SK-N-SH treated with all-trans-retinoic acid at 6 μM for 48 hours (cell line): ENCODE data around the gene LAMB4.
A peak's percentile ranks its signal among the peaks of the same experiment; 100 is the strongest.

Experiments used
- ATAC-seq: fragments of 200-7000 bp; cut with Tn5 transposase; 3 replicates; pipeline ENCODE4 v1.9.1; 2020; ENCODE audit warnings: mild to moderate bottlenecking, moderate library complexity
- ARNTL ChIP-seq: fragments of 450-650 bp; formaldehyde crosslinking; IDR thresholded peaks from 2 replicates; pipeline ENCODE4 v1.5.0; 2020; ENCODE audit warnings: low read depth, mild to moderate bottlenecking, moderate library complexity, borderline replicate concordance
- BACH2 ChIP-seq: fragments of 250-450 bp; sonication (Bioruptor Pico); IDR thresholded peaks from 2 replicates; pipeline ENCODE4 v1.9.0; 2021; ENCODE audit warnings: mild to moderate bottlenecking, borderline replicate concordance
- CREB5 ChIP-seq: fragments of 250-450 bp; sonication (Bioruptor Pico); IDR thresholded peaks from 2 replicates; pipeline ENCODE4 v1.5.1; 2020; ENCODE audit warnings: low read depth, mild to moderate bottlenecking, moderate library complexity
- CSDC2 ChIP-seq: fragments of 250-450 bp; sonication (Bioruptor Pico); IDR thresholded peaks from 2 replicates; pipeline ENCODE4 v1.5.0; 2020; ENCODE audit warnings: mild to moderate bottlenecking, moderate library complexity
- ESRRG ChIP-seq: fragments of 250-450 bp; sonication (Bioruptor Pico); IDR thresholded peaks from 2 replicates; pipeline ENCODE4 v1.6.1; 2021; ENCODE audit warnings: mild to moderate bottlenecking
- GLIS3 ChIP-seq: fragments of 250-450 bp; sonication (Bioruptor Pico); IDR thresholded peaks from 2 replicates; pipeline ENCODE4 v1.5.0; 2020; ENCODE audit warnings: mild to moderate bottlenecking, moderate library complexity
- ISL1 ChIP-seq: fragments of 250-450 bp; sonication (Bioruptor Pico); IDR thresholded peaks from 2 replicates; pipeline ENCODE4 v2.1.2; 2022; ENCODE audit warnings: mild to moderate bottlenecking, moderate library complexity
- OSR1 ChIP-seq: fragments of 250-450 bp; sonication (Bioruptor Pico); IDR thresholded peaks from 2 replicates; pipeline ENCODE4 v1.8.0; 2022; ENCODE audit warnings: moderate library complexity, mild to moderate bottlenecking, inconsistent platforms
- PATZ1 ChIP-seq: fragments of 250-450 bp; sonication (Bioruptor Pico); IDR thresholded peaks from 2 replicates; pipeline ENCODE4 v1.8.0; 2020; ENCODE audit warnings: mild to moderate bottlenecking, moderate library complexity, borderline replicate concordance
- POU6F1 ChIP-seq: fragments of 250-450 bp; sonication (Bioruptor Pico); IDR thresholded peaks from 2 replicates; pipeline ENCODE4 v1.8.0; 2021; ENCODE audit warnings: low read depth, mild to moderate bottlenecking, moderate library complexity, borderline replicate concordance
- SNAI2 ChIP-seq: fragments of 250-450 bp; sonication (Bioruptor Pico); IDR thresholded peaks from 2 replicates; pipeline ENCODE4 v1.5.0; 2020; ENCODE audit warnings: mild to moderate bottlenecking, moderate library complexity
- TCF4 ChIP-seq: fragments of 250-450 bp; sonication (Bioruptor Pico); IDR thresholded peaks from 2 replicates; pipeline ENCODE4 v1.8.0; 2021; ENCODE audit warnings: mild to moderate bottlenecking, moderate library complexity, borderline replicate concordance
- TOX ChIP-seq: fragments of 250-450 bp; sonication (Bioruptor Pico); IDR thresholded peaks from 2 replicates; pipeline ENCODE4 v1.8.0; 2021; ENCODE audit warnings: mild to moderate bottlenecking, moderate library complexity, borderline replicate concordance
- ZC3H10 ChIP-seq: fragments of 250-450 bp; sonication (Bioruptor Pico); IDR thresholded peaks from 2 replicates; pipeline ENCODE4 v1.5.1; 2021; ENCODE audit warnings: mild to moderate bottlenecking, moderate library complexity
- ZFP3 ChIP-seq: fragments of 250-450 bp; sonication (Bioruptor Pico); IDR thresholded peaks from 2 replicates; pipeline ENCODE4 v1.5.0; 2020; ENCODE audit warnings: mild to moderate bottlenecking, moderate library complexity
- ZFP30 ChIP-seq: fragments of 450-650 bp; formaldehyde crosslinking; IDR thresholded peaks from 2 replicates; pipeline ENCODE4 v1.5.0; 2022; ENCODE audit warnings: mild to moderate bottlenecking, moderate library complexity
- ZNF565 ChIP-seq: fragments of 450-650 bp; formaldehyde crosslinking; conservative IDR thresholded peaks from 2 replicates; pipeline ENCODE4 v1.5.0; 2020; ENCODE audit warnings: low read depth, mild to moderate bottlenecking, moderate library complexity
- ZNF70 ChIP-seq: fragments of 450-650 bp; formaldehyde crosslinking; IDR thresholded peaks from 2 replicates; pipeline ENCODE4 v1.5.0; 2020; ENCODE audit warnings: mild to moderate bottlenecking, moderate library complexity
- ZNF8 ChIP-seq: fragments of 450-650 bp; formaldehyde crosslinking; IDR thresholded peaks from 2 replicates; pipeline ENCODE4 v1.5.0; 2020; ENCODE audit warnings: mild to moderate bottlenecking, moderate library complexity
- TF ChIP-seq, protein P1 (sequence below): fragments of 250-450 bp; sonication (Bioruptor Pico); IDR thresholded peaks from 2 replicates; pipeline ENCODE4 v1.5.0; 2020; ENCODE audit warnings: mild to moderate bottlenecking, moderate library complexity
- TF ChIP-seq, protein P2 (sequence below): fragments of 250-450 bp; sonication (Bioruptor Pico); IDR thresholded peaks from 2 replicates; pipeline ENCODE4 v1.5.1; 2021; ENCODE audit warnings: mild to moderate bottlenecking, moderate library complexity

The LAMB4 gene

GRCh38 chr7:108002726-108003598, 127.2 kb downstream of the LAMB4 start, which contains the start of gene LAMB1:
LAMB1 (minus strand) TSS chr7:108003161; CDS start chr7:108002885, 276 bp downstream.
- no peak for TF ChIP-seq GLIS3 (CRISPR knock-in tag)
- no peak for TF ChIP-seq CSDC2 (CRISPR knock-in tag)
- peak; percentile 63; the same call in 1 of the 2 replicates for TF ChIP-seq ZNF70 (CRISPR knock-in tag)
- no peak for TF ChIP-seq TCF4 (CRISPR knock-in tag)
- no peak for TF ChIP-seq ZNF8 (CRISPR knock-in tag)
- TF ChIP-seq CREB5 (CRISPR knock-in tag): no peak
- TF ChIP-seq ISL1 (CRISPR knock-in tag): no peak
- peak; percentile 62 for TF ChIP-seq PATZ1 (CRISPR knock-in tag)
- TF ChIP-seq POU6F1 (CRISPR knock-in tag): no peak
- no peak for TF ChIP-seq TOX (CRISPR knock-in tag)
- TF ChIP-seq, protein P1, sequence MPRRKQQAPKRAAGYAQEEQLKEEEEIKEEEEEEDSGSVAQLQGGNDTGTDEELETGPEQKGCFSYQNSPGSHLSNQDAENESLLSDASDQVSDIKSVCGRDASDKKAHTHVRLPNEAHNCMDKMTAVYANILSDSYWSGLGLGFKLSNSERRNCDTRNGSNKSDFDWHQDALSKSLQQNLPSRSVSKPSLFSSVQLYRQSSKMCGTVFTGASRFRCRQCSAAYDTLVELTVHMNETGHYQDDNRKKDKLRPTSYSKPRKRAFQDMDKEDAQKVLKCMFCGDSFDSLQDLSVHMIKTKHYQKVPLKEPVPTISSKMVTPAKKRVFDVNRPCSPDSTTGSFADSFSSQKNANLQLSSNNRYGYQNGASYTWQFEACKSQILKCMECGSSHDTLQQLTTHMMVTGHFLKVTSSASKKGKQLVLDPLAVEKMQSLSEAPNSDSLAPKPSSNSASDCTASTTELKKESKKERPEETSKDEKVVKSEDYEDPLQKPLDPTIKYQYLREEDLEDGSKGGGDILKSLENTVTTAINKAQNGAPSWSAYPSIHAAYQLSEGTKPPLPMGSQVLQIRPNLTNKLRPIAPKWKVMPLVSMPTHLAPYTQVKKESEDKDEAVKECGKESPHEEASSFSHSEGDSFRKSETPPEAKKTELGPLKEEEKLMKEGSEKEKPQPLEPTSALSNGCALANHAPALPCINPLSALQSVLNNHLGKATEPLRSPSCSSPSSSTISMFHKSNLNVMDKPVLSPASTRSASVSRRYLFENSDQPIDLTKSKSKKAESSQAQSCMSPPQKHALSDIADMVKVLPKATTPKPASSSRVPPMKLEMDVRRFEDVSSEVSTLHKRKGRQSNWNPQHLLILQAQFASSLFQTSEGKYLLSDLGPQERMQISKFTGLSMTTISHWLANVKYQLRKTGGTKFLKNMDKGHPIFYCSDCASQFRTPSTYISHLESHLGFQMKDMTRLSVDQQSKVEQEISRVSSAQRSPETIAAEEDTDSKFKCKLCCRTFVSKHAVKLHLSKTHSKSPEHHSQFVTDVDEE (CRISPR knock-in tag): no peak
- TF ChIP-seq ZNF565 (CRISPR knock-in tag): no peak
- no peak for TF ChIP-seq ESRRG (CRISPR knock-in tag)
- TF ChIP-seq ZFP3: 0 out of 2 replicates have a peak, but pooled peaks have one; percentile 44
- TF ChIP-seq SNAI2: no peak
- TF ChIP-seq ZFP30 (CRISPR knock-in tag): no peak
- no peak for TF ChIP-seq ARNTL
- TF ChIP-seq, protein P2, sequence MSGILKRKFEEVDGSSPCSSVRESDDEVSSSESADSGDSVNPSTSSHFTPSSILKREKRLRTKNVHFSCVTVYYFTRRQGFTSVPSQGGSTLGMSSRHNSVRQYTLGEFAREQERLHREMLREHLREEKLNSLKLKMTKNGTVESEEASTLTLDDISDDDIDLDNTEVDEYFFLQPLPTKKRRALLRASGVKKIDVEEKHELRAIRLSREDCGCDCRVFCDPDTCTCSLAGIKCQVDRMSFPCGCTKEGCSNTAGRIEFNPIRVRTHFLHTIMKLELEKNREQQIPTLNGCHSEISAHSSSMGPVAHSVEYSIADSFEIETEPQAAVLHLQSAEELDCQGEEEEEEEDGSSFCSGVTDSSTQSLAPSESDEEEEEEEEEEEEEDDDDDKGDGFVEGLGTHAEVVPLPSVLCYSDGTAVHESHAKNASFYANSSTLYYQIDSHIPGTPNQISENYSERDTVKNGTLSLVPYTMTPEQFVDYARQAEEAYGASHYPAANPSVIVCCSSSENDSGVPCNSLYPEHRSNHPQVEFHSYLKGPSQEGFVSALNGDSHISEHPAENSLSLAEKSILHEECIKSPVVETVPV (CRISPR knock-in tag): no peak; the same call in 1 of the 2 replicates
- no peak for TF ChIP-seq OSR1 (CRISPR knock-in tag)
- TF ChIP-seq BACH2 (CRISPR knock-in tag): no peak
- ATAC-seq: peak; percentile 80

DNA sequence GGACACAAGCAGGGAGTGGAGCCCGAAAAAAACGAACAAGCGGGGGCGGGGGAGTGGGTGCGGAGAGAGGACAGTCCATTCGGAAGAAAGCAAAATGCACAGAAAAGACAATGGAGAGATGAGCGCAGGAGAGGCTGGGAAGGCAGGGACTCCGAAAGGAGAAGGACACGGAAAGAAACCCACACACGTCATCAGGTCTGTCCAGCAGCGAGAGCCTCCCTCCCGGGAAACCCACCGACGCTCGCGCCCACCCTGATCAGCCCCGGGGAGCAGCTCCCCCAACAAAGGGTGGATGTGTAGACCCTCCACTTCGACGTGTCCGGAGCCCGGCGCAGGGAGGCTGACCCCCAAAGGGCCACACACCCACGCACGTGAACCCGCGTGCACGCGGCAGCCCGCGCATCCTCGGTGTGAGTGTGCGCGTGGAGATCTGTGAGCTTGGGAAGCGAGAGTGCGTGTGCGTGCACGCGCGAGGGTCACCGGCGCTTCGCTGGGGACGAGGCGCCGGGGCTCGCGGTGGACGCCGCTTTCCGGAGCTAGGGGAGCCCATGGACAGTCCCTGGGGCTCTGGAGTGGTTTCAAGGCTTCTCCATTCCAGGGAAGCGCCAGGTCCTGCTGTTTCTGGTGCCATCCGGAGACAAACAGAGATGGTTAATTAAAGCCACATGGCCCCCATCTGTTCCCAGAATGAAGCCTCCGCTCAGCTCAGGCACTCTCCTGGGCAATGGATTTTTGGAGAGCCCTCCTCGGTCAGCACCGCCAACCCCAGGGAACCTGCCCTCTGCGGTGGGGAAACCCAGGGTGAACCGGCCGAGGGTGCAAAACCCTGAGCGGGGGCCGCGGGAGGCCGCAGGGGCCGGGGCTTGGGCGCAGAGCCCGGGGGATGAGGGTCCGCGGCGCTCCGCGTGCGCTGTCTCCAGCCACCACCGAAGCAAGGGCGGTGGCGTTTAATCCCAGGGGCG, 128.1 kb downstream of the LAMB4 start:
- TF ChIP-seq TCF4 (CRISPR knock-in tag) (peak; percentile 94), ZC3H10 (CRISPR knock-in tag) (no peak), ZNF70 (CRISPR knock-in tag) (0 out of 2 replicates have a peak, but pooled peaks have one; percentile 38), ESRRG (CRISPR knock-in tag) (0 out of 2 replicates have a peak, but pooled peaks have one; percentile 41), BACH2 (CRISPR knock-in tag) (peak; percentile 3; the same call in 1 of the 2 replicates), ZNF565 (CRISPR knock-in tag) (no peak)
- TF ChIP-seq, protein P1 (CRISPR knock-in tag): peak; percentile 71; the same call in 1 of the 2 replicates
- TF ChIP-seq, protein P2 (CRISPR knock-in tag): 0 out of 2 replicates have a peak, but pooled peaks have one; percentile 22
- TF ChIP-seq, all 23 proteins: peak for 6
- ATAC-seq: peak; percentile 77
